ENCODE results near the gene GPD2. TPM values are rescaled to one million over a fixed set of nuclear protein-coding genes. Genes with fewer than 3 reads are reported as not detected.

Gene GPD2
- total and polyA plus RNA-seq, 10 of the 15 experiments (the other 5 are each of a cell fraction or from before 2014, with no cell fraction given), result 10.0 to 73.5 (median 43.4) TPM

DNA sequence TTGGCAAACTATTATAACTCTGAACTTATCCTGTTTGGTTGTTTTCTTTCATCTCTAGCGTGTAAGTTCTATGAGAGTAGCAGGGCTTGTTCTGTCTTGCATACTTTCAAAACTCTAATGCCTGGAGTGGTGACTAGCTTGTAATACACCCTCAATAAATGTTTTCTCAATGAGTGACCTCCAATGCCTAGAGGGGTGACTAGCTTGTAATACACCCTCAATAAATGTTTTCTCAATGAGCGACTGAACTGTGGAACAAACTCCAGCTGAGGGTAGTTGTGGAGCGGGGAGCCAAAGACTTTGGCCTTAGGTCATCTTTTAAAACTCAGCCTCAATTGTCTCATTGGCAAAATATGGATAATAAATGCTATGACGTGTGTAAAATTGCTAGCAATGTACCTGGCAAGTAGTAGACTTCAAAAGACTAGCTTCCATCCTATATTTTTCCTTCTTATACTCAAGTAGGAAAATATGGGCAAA is 1.8 kb downstream of the GPD2 start:
- Histone ChIP-seq H3K27ac (ENCODE audit: control insufficient read depth, insufficient read depth) (peak overlapping the region; percentile 81; the same call in 1 of the 2 replicates), H3K4me2 (ENCODE audit: control insufficient read depth, insufficient read depth) (peak overlapping the region; percentile 86), H3K9me3 (replicated peaks; ENCODE audit: control insufficient read depth, insufficient read depth, low read length) (no peaks in the 10 kb centered on the region), H3K4me1 (ENCODE audit: control insufficient read depth, insufficient read depth, low read length) (peaks cover 16% of the 10 kb centered on the region), H3K79me2 (ENCODE audit: control insufficient read depth, insufficient read depth, low read length) (peaks cover 42% of the 10 kb centered on the region), H2AFZ (ENCODE audit: control insufficient read depth, low read depth, low read length) (no peak overlapping the region), H3K27me3 (replicated peaks in 1 of 2; ENCODE audit: control insufficient read depth in 2 of 2, insufficient read depth in 2 of 2, low read length in 1 of 2) (no peaks in the 10 kb centered on the region), H4K20me1 (ENCODE audit: control insufficient read depth, insufficient read depth) (no peaks in the 10 kb centered on the region), H3K36me3 (ENCODE audit: control insufficient read depth in 2 of 2, insufficient read depth in 2 of 2, low read length in 1 of 2) (no peaks in the 10 kb centered on the region), H3K9ac (ENCODE audit: control insufficient read depth, insufficient read depth, low read length) (no peak overlapping the region; the same call in 1 of the 2 replicates), H3K4me3 (peak overlapping the region; percentile 68)
- ChIA-PET SMC1A (ENCODE audit: uncharacterized antibody, unreplicated experiment) (interaction anchor here (0.7 to 5.1 kb wide), 41 partner anchors 9 to 151 kb away, joined by 3 to 36 read pairs (median 7); partner anchors contain the start of gene NR4A2), RAD21 (ENCODE audit: unreplicated experiment) (interaction anchor here (0.6 to 4.0 kb wide), 25 partner anchors 10 to 151 kb away, joined by 3 to 37 read pairs (median 4); no protein-coding TSS in a partner anchor), CTCF (interaction anchor here (1.1 to 3.3 kb wide), 11 partner anchors 15 to 147 kb away, joined by 3 to 21 read pairs (median 4); no protein-coding TSS in a partner anchor), POLR2A (interaction anchor here (0.7 to 4.0 kb wide), 8 partner anchors 9 to 104 kb away, joined by 3 to 20 read pairs (median 4); no protein-coding TSS in a partner anchor)
- FAIRE-seq (no peak), ATAC-seq (peak; percentile 4; the same call in 1 of the 3 replicates), DNase-seq (ENCODE audit: low read depth, low spot score) (no peak)
- TF ChIP-seq GABPA (IDR thresholded peaks at IDR 0.05; ENCODE audit: low read depth) (no peak), RB1 (IDR thresholded peaks at IDR 0.05; ENCODE audit: borderline replicate concordance) (no peak), SRF (IDR thresholded peaks at IDR 0.05; ENCODE audit: low read depth in 2 of 2, low read length in 2 of 2) (no peak), NRF1 (conservative IDR thresholded peaks at IDR 0.05; ENCODE audit: low read depth, low read length) (no peak), SP1 (IDR thresholded peaks at IDR 0.05; ENCODE audit: low read depth, low read length) (no peak), JUND (IDR thresholded peaks at IDR 0.05; ENCODE audit: low read depth, low read length) (no peak), NFXL1 (IDR thresholded peaks at IDR 0.05; ENCODE audit: borderline replicate concordance) (no peak), SKIL (IDR thresholded peaks at IDR 0.05; ENCODE audit: low read depth, poor library complexity, severe bottlenecking) (no peak), CHD4 (IDR thresholded peaks at IDR 0.05) (no peak), SMARCA5 (IDR thresholded peaks at IDR 0.05) (no peak), ZNF384 (IDR thresholded peaks at IDR 0.05; ENCODE audit: borderline replicate concordance, low read depth, low read length) (no peak), BCLAF1 (IDR thresholded peaks at IDR 0.05) (no peak), NR2C2 (IDR thresholded peaks at IDR 0.05; ENCODE audit: borderline replicate concordance, control insufficient read depth, insufficient read length, low read depth) (no peak), PAX5 (IDR thresholded peaks at IDR 0.05; ENCODE audit: borderline replicate concordance, low read depth, low read length) (no peak)
- in situ Hi-C loops (cut with MboI) (no loop called here), intact Hi-C loops (cut with micrococcal nuclease; ENCODE audit: unreplicated experiment) (loop anchor here (5.0 kb wide), 1 partner anchor 99 kb away; no protein-coding TSS in a partner anchor)
- BruUV-seq (replicated peaks), result no TSS peak
- 68% methylated on average over 4 of the region's 4 CpGs for WGBS (ENCODE audit: insufficient coverage, insufficient replicate concordance, low lambda C conversion rate, missing lambda C conversion rate)

Data from GM12878 (cell line).